ENCODE results near the gene LRRC75A.

DNA sequence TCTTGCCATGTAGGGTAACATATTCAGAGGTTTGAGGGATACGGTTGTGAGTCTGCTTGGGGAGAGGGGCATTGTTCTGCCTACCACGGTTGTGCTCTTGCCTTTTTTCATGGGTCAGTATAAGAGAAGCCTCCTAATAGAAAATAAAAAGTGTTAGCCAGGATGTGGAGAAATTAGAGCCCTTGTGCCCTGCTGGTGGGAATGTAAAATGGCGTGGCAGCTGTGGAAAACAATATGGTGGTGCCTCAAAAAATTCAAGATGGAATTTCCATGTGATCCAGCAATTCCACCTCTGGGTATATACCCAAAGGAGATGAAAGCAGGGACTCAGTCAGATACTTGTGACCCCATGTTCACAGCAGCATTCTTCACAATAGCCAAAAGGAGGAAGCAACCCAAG, 14.2 kb upstream of the LRRC75A start:
- TF ChIP-seq CTCF (IDR thresholded peaks at IDR 0.05) (no peak), EZH2 (IDR thresholded peaks at IDR 0.05; ENCODE audit: borderline replicate concordance, insufficient read depth, low read depth, low read length, poor library complexity, severe bottlenecking) (no peak)

All from B cell (primary cell).